ENCODE data around the gene SEMA3G. TPM values are rescaled to one million over a fixed set of nuclear protein-coding genes. Genes with fewer than 3 reads are reported as not detected.

The SEMA3G gene
- total and polyA plus RNA-seq, 2 experiments from 2014 or later = 3.4 to 13.6 TPM

DNA sequence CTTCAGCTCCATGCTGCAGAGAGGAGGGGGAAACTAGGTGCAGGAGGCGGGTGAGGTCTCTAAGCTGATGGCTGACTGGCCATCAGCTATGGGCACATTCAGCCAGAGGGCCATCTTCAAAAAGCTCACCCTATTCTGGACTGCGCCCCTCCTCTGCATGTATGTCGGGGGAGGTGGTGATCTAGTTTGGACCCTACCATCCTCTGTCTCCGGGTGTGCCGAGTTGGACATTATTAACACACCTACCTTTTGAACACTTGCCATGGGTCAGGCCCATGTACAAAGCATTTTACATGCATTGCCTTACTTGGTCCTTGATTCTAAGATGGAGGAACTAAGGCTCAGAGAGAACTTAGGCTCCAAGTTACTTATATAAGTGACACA, 11.9 kb upstream of the SEMA3G start:
- peak overlapping the region; percentile 87 for H3K4me3 ChIP-seq
- no peak for DNase-seq (ENCODE audit: low read depth in 1 of 2, low spot score in 1 of 2)
- H3K27ac ChIP-seq = peak overlapping the region; percentile 99
- H3K4me1 ChIP-seq (ENCODE audit: low read depth) = peaks cover 32% of the 10 kb centered on the region
- no peaks in the 10 kb centered on the region for H3K9me3 ChIP-seq (ENCODE audit: low read depth)
- peaks cover 42% of the 10 kb centered on the region for H3K36me3 ChIP-seq
- H3K27me3 ChIP-seq = no peaks in the 10 kb centered on the region
- TF ChIP-seq, protein P1, sequence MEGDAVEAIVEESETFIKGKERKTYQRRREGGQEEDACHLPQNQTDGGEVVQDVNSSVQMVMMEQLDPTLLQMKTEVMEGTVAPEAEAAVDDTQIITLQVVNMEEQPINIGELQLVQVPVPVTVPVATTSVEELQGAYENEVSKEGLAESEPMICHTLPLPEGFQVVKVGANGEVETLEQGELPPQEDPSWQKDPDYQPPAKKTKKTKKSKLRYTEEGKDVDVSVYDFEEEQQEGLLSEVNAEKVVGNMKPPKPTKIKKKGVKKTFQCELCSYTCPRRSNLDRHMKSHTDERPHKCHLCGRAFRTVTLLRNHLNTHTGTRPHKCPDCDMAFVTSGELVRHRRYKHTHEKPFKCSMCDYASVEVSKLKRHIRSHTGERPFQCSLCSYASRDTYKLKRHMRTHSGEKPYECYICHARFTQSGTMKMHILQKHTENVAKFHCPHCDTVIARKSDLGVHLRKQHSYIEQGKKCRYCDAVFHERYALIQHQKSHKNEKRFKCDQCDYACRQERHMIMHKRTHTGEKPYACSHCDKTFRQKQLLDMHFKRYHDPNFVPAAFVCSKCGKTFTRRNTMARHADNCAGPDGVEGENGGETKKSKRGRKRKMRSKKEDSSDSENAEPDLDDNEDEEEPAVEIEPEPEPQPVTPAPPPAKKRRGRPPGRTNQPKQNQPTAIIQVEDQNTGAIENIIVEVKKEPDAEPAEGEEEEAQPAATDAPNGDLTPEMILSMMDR (IDR thresholded peaks at IDR 0.05; ENCODE audit: low read depth, low read length) = no peak

DNA sequence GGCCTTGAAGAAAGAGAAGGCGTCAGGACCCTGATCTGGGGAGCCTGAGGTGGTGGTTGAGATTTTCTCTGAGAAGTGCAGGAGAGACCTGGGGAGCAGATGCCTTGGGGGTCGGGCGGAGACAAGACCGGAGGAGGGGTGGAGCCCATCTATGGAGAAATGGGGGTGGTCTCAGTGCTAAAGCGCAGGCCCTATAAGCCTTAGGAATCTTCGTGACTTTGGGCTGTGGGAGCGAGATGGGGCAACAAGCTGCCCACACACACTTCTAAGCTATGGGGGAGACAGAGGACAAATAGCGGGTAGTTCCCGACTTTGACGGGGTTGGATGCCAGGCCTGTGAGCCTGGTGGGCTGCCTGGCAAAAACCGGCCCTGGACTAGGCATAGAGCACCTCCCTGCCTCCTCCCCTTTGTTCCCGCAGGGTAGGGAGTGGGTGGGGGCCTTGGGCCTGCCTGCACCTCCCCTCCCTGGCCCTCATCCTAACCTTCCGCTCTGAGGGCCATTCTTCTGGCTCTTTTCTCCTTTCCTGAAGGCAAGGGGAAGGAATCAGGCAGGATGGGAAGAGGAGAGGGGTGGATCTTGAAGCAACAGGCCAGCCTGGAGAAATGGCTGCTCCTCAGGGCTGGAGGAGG, 11.4 kb upstream of the SEMA3G start:
- TF ChIP-seq, protein P1 (IDR thresholded peaks at IDR 0.05; ENCODE audit: low read depth, low read length) = no peak
- Histone ChIP-seq H3K4me3 (peak overlapping the region; percentile 87), H3K27ac (peak overlapping the region; percentile 99), H3K4me1 (ENCODE audit: low read depth) (peaks cover 35% of the 10 kb centered on the region), H3K36me3 (peaks cover 45% of the 10 kb centered on the region), H3K27me3 (no peaks in the 10 kb centered on the region), H3K9me3 (ENCODE audit: low read depth) (no peaks in the 10 kb centered on the region)
- DNase-seq (ENCODE audit: low read depth in 1 of 2, low spot score in 1 of 2) = peak in 1 of 2 donors; percentile 70

DNA sequence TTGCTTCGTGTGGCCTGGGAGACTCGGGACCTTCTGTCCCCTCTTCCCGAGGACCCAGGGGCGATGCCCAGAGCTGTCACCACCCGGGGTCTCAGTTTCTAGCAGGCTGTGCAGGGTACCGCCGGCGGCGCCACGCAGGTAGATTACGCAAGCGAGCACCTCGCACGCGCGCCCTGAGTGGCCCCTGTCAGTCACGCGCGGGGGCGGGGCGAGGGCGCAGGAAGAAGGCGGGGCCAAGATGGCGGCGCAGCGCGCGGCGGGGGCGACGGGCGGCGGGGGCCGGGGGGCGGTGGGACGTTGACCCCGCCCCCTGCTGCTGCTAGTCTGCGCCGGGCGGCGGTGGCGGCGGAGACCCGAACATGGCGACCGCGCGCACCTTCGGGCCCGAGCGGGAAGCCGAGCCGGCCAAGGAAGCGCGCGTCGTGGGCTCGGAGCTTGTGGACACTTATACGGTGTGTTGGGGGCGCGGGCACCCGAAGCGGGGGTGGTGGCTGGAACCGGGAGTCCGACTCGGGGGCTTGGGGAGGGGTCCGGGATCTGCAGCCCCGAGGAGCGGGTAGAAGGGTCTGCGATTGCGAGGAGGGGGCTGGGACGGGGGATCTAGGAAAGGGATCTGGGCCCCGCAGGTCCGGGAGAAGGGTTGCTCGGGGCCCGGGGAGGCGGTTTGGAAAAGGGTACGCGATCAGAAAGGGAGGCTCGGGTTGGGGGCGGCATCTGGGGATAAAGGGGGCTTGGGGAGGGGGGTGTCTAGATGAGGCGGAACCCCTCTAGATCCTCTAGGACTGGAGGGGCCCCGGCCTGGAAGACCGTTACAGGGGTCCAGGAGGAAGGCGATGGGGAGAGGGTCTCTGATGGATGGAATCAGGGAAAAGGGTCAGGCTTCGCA, 10.6 kb upstream of the SEMA3G start, which contains the start of gene NISCH:
TSS of gene NISCH (plus strand) at position 322 of the 886 bp plus-strand sequence. CDS start at position 360, 38 bp downstream.
- Histone ChIP-seq H3K27me3 (no peaks in the 10 kb centered on the region), H3K36me3 (peaks cover 43% of the 10 kb centered on the region), H3K4me1 (ENCODE audit: low read depth) (peaks cover 40% of the 10 kb centered on the region), H3K4me3 (peak within 1 kb of the TSS; percentile 87), H3K9me3 (ENCODE audit: low read depth) (no peaks in the 10 kb centered on the region), H3K27ac (peak within 1 kb of the TSS; percentile 99)
- DNase-seq (ENCODE audit: low read depth in 1 of 2, low spot score in 1 of 2) = peak; percentile 79 to 93
- TF ChIP-seq, protein P1 (IDR thresholded peaks at IDR 0.05; ENCODE audit: low read depth, low read length) = no peak

DNA sequence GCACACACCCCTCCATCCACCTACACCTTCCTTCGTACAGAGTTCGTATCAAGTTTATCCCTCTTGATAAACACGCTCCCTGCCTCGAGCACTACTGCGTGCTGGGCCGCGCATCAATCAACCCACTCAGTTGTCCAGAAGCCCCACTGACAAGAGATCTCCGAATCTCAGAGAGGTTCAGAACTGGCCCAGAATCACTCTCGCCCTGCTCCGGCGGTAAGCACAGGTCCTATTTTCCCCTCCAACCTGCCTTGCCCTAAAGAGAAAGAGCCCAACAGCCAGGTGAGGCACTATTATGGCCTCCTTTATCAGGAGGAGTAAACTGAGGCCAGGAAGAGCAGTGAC, 10.0 kb upstream of the SEMA3G start:
- Histone ChIP-seq H3K36me3 (peaks cover 43% of the 10 kb centered on the region), H3K27me3 (no peaks in the 10 kb centered on the region), H3K4me3 (peak overlapping the region; percentile 87), H3K9me3 (ENCODE audit: low read depth) (no peaks in the 10 kb centered on the region), H3K4me1 (ENCODE audit: low read depth) (peaks cover 46% of the 10 kb centered on the region), H3K27ac (peak overlapping the region; percentile 99)
- TF ChIP-seq, protein P1 (IDR thresholded peaks at IDR 0.05; ENCODE audit: low read depth, low read length) = no peak
- DNase-seq (ENCODE audit: low read depth in 1 of 2, low spot score in 1 of 2) = no peak

DNA sequence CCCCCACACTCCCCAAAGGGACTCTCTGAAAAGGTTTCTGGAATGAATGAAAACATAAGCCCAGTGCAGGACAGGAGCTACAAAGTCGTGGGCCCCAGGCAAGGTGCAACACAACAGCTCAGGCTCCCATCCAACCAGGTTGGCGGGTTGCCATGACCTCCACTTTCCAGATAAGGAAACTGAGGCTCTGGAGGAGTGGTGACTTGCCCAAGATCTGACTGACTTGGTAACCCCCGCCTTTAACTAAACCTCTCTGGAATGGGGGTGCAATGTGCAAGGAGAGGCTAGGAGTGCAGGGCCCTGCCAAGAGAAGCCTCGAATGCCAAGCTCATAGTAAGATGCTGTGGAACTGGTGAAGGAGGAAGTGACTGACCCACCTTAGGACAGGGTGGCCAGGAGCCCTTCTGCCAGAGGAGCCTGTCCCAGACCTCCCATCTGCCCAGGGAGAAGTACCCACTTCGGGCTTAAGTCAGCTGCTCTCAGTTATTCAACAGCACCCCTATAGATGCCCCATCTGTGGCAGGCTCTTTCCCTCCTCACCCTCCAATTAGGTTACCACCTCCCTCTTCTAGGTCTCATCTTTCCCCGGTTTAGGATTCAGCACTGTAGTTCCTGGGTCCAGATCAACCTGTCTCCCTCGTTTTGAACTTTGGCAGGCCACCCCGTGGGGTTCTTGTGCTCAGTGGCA, 9.5 kb upstream of the SEMA3G start:
- TF ChIP-seq, protein P1 (IDR thresholded peaks at IDR 0.05; ENCODE audit: low read depth, low read length) = no peak
- H3K4me3 ChIP-seq = peak overlapping the region; percentile 59
- DNase-seq (ENCODE audit: low read depth in 1 of 2, low spot score in 1 of 2) = no peak
- no peaks in the 10 kb centered on the region for H3K27me3 ChIP-seq
- H3K9me3 ChIP-seq (ENCODE audit: low read depth) = no peaks in the 10 kb centered on the region
- H3K36me3 ChIP-seq = peaks cover 40% of the 10 kb centered on the region
- H3K27ac ChIP-seq = peak overlapping the region; percentile 99
- H3K4me1 ChIP-seq (ENCODE audit: low read depth) = peaks cover 49% of the 10 kb centered on the region

All from cardiac muscle cell (in vitro differentiated cells and primary cell).